T-helper 1 cell treated with Interleukin-12 subunit alpha and Interleukin-12 subunit beta and Interleukin-4 antibody, amounts not matched to agents 30 ng/mL and 1 ng/mL, for 36 hours (primary cell): ENCODE data around the gene SPATS1. TPM values are rescaled to one million over a fixed set of nuclear protein-coding genes. Genes with fewer than 3 reads are reported as not detected.
"Not testable (repeated sequence)": the region's sequence is repeated elsewhere in the genome, so short reads cannot be mapped to it uniquely, and the experiment has no call there.

ENCODE experiments used
- intact Hi-C: fragments of 100-400 bp; cut with micrococcal nuclease; formaldehyde crosslinking; loops from one replicate; pipeline ENCODE4 v1.15.1; 2024
- total RNA-seq: library from RNA; stranded (reverse); gene quantifications from 2 replicates; pipeline ENCODE4 v1.2.3, GENCODE V29; 2022

Gene SPATS1
- total RNA-seq, 1 donor from 2014 or later = not detected

DNA sequence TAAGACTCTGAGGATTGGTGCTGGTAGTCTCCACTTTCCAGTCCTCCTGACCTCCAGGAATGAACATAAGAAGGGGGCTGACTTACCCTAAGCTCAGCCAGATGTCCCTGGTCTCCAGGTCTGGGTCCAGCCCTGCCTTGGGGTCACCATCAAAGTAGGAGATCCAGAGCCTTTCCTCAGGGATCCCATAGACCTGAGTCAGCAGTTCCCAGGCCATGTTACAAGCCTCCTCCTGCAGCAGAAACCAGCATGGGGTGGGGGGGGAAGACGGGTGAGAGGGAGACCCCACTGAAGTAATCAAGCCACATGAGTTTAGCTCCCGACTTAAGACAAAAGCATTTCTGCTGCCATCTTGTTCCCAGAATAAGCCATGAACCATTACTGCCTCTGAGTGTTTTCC lies 31.1 kb upstream of the SPATS1 start:
- intact Hi-C loops = loop anchor here (10.0 kb wide), 1 partner anchor 537 kb away; the partner anchor contains the start of gene VEGFA

DNA sequence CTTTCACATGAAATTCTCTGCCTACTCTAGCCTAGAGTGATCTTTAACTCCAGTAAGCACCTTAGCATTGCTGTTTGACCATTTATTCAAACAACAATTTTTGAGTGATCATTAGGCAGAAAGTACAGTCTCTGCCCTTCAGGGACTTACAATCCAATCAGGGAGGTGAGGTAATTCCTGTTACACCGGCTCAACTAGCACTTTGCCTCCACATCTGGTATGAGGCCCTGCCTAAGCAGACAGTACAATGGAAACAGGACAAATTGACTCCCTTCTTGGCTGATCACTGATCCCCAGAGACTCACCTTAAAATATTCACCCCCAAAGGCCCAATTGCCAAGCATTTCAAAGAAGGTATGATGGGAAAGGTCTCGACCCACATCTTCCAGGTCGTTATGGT lies 30.7 kb upstream of the SPATS1 start:
- intact Hi-C loops = loop anchor here (10.0 kb wide), 1 partner anchor 537 kb away; the partner anchor contains the start of gene VEGFA

DNA sequence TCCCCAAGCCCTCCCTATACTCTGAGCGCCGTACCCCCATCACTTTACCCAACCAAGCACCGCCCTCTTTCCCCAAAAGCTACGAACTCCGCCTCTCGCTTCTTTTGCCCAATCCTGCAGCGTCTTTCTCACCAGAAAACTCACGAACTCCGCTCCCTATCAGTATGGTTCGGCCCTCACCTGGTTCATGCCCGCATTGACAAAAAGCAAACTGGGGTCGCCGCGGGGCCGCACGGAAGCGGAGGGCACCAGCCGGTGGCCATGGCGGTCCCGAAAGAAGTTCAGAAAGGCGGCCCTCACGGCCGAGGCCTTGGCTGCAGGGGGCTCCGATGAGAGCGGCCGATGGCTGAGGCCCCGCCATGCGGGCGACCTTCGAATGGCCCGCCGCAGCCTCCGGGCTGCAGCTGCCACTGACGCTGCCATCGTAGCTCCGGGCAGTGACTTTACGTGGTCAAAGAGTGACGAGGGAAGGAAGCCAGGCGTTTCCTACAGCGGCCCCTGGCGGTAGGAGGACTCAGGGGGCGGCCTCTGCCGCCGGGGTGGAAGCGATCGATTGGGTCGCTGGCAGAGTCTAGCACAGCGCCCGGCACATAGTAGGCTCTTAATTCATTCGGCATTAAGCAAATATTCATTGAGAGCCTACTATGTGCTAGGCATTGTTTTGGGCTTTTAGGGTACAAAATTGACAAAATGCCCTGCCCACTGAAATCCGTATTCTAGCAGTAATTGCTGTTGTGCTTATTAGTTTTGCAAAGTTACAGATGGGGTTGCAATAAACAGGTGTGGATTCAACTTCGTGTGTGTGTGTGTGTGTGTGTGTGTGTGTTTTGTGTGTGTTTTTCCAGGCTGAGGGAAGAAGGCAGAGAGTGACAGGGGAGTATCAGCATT lies 29.3 kb upstream of the SPATS1 start, which contains the start of gene AARS2:
AARS2 (minus strand) TSS at position 447 of the 888 bp plus-strand sequence; CDS start at position 423, 24 bp downstream.
- intact Hi-C loops = loop anchor here (1.0 to 10.0 kb wide), 8 partner anchors 25 to 684 kb away; partner anchors contain the start of genes CDC5L, GTPBP2, NFKBIE and VEGFA

DNA sequence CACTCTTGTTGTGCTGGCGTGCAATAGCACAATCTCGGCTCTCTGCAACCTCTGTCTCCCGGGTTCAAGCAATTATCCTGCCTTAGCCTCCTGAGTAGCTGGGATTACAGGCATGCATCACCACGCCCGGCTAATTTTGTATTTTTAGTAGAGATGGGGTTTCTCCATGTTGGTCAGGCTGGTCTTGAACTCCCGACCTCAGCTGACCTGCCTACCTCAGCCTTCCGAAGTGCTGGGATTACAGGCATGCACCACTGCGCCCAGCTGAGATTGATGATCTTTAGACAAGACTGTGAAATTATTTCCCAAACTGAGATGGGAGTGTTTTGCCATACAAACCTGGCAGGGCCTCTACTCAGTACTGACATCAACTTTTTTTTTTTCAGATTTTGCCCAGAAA lies 27.8 kb upstream of the SPATS1 start:
- intact Hi-C loops = loop anchor here (10.0 kb wide), 1 partner anchor 540 kb away; the partner anchor contains the start of gene VEGFA

DNA sequence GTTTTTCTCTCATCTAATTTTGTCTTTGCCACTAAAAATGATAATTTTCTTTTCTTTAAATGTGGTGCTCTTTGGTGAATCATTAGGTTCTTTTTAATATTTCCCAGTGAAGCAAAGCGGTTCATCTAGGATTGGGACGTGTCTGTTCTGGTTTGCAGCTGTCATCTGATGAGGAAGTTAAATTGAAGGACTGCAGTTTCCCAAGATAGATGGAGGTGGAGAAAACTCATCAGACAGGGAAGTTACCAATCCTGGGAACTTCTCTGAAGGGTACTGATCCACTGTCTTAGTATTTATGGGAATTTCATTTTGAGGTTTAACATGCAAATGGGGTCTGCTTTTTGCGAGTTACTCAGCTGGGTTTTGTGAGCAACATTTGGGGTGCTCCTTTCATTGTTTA lies 26.9 kb upstream of the SPATS1 start:
- intact Hi-C loops = loop anchor here (10.0 kb wide), 1 partner anchor 541 kb away; the partner anchor contains the start of gene VEGFA

GRCh38 chr6:44315951-44316350 lies 26.5 kb upstream of the SPATS1 start:
- intact Hi-C loops = loop anchor here (10.0 kb wide), 1 partner anchor 541 kb away; the partner anchor contains the start of gene VEGFA

GRCh38 chr6:44316481-44316880 lies 26.0 kb upstream of the SPATS1 start:
- intact Hi-C loops = loop anchor here (10.0 kb wide), 1 partner anchor 542 kb away; the partner anchor contains the start of gene VEGFA

GRCh38 chr6:44317136-44317631 lies 25.3 kb upstream of the SPATS1 start:
- intact Hi-C loops = loop anchor here (10.0 kb wide), 1 partner anchor 542 kb away; the partner anchor contains the start of gene VEGFA

DNA sequence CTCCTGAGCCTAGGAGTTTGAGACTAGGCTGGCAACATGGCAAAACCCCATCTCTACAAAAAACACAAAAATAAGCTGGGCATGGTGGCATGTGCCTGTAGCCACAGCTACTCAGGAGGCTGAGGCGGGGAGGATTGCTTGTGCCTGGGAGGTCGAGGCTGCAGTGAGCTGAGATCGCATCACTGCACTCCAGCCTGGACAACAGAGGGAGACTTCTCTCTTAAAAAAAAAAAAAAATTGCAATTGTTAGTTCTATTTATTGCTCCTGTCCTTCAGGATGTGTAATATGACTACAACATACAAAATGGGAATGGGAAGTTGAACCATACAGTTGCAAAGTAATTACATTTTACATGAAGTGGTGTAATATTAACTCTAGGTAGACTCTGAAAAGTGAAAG lies 21.2 kb upstream of the SPATS1 start:
- intact Hi-C loops = no loop called here

DNA sequence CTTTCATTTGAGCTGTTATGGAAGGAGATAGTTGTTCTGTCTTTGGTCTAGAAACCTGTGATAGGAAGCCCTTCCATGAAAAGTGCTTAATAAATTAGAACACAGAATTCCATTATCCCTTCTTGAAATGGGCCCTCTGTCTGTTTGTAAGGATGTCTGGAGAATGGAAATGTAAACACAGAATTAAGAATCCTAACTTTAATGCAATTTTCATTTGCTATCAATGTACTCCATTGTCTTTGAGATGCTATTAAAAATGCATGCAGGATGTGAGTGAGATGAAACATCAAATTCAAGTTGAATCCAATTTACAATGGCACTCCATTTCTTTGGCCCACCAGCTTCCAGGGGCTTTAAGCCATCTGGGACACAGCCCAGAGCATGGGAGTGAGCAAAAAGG lies 15.4 kb upstream of the SPATS1 start:
- intact Hi-C loops = no loop called here

- intact Hi-C loops = no loop called here
These were observed 14.7 kb upstream of the SPATS1 start for GRCh38 chr6:44327760-44328159.

GRCh38 chr6:44328203-44328602 lies 14.2 kb upstream of the SPATS1 start:
- intact Hi-C loops = not testable (repeated sequence)

DNA sequence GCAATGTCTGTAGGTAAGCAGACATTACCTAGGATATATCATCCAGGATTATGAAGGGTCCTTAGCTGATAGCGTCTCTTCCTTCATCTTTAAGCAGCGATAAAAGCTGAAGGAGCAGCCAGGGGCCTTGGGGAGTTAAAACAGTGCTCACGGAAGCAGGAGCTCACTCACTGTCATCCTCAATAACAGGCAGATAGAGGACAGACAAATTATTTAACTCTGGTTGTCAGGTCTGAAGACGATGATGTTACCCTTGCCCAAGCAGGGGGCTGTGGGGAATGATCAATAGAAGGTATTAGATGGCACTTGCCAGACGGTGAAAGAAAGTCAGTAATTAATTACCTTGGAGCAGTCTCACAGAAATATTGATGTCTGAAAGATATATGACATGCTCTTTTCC lies 12.6 kb upstream of the SPATS1 start:
- intact Hi-C loops = no loop called here

DNA sequence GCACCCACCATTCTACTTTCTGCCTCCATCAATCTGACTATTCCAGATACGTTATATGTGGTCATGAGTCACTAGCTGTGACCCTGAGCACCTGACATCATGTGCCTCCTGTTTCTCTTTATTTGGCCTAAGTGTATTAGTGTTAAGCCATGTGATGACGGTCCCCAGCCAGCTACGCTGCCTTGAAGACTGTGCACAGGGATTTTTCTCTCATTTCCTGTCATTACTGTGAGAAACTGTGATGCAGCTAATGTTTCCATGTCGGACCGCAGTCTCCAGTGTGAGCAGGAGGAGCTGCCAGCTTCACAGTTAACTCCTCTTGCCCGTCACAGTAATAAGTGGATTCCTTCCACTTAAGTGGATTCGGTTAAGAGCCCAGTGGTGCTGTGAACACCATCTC lies 9.9 kb upstream of the SPATS1 start:
- intact Hi-C loops = no loop called here

- intact Hi-C loops = no loop called here
These were observed 9.1 kb upstream of the SPATS1 start for GRCh38 chr6:44333273-44333919.

- intact Hi-C loops = no loop called here
These were observed 8.5 kb upstream of the SPATS1 start for GRCh38 chr6:44333942-44334341.

DNA sequence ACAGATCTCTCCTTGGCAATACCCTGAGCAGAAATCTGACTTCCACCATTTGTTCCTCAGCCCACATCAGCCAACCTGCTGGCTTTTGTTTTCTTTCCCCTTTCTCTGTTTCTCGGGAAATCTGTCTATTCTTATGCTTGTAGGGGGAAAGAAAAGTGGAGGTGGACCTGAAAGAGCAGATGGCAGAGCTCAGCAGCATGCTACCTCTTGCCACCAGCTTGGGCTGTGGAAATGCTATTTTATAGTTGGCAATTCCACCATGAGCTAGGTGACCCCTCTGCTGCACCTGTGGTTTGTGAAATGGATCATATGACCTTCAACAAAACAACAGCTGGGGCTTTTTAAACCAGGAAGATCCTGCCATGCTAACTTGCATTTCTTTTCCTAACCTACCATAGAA lies 6.8 kb upstream of the SPATS1 start:
- intact Hi-C loops = no loop called here

- intact Hi-C loops = loop anchor here (1.0 kb wide), 7 partner anchors 25 to 242 kb away; partner anchors contain the start of gene AARS2
These were observed 4.0 kb upstream of the SPATS1 start for GRCh38 chr6:44338228-44339122.

- intact Hi-C loops = no loop called here
These were observed 3.1 kb upstream of the SPATS1 start for GRCh38 chr6:44339301-44339700.

DNA sequence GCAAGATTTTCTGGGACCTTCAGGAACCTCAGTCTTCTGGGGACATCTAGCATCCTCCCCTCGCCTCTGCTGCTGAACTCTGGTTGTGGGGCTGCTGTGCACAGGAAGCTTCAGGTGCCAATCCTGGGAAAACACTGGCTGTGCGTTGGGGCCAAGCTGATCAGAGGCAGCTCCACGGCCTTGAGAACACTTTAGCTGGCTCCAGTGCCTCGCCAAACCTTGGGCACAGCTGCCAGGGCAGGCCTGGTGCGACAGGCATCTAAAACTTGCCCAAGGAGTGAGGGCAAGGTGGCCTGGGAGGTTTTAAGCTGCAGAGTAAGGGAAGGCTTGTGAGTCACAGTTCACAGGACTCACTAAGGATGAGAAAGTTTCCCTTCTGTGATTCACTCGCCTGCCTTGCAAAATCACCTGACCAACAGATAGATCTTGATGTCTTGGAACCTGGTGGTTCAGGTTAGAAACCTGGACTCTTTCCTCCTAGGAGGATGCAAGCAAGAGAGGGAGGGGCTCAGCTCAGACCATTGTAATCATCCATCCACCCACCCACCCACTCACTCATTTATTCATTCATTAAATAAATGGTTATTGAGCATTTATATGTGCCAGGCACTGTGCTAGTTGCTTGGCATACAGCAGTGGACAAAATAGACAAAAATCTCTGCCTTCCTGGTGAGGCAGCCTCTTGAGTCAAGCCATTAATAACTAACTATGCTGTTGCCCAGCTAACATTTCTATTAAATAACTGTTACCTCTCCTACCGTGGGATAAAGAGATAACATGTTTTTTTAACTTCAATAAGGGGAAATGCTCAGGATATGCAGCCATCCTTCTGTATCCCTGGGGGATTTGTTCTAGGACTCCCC lies 2.5 kb upstream of the SPATS1 start:
- intact Hi-C loops = no loop called here
